CD4-positive, alpha-beta T cell treated with Interleukin-17A for 4 hours (primary cell): ENCODE results near the gene SEPTIN2.
"Not testable (repeated sequence)": the region's sequence is repeated elsewhere in the genome, so short reads cannot be mapped to it uniquely, and the experiment has no call there.

Source experiments
- DNase-seq: peaks from one replicate; pipeline ENCODE4 v3.0.0-alpha.2; 2020; ENCODE audit warnings: mixed read lengths

The SEPTIN2 gene

DNA sequence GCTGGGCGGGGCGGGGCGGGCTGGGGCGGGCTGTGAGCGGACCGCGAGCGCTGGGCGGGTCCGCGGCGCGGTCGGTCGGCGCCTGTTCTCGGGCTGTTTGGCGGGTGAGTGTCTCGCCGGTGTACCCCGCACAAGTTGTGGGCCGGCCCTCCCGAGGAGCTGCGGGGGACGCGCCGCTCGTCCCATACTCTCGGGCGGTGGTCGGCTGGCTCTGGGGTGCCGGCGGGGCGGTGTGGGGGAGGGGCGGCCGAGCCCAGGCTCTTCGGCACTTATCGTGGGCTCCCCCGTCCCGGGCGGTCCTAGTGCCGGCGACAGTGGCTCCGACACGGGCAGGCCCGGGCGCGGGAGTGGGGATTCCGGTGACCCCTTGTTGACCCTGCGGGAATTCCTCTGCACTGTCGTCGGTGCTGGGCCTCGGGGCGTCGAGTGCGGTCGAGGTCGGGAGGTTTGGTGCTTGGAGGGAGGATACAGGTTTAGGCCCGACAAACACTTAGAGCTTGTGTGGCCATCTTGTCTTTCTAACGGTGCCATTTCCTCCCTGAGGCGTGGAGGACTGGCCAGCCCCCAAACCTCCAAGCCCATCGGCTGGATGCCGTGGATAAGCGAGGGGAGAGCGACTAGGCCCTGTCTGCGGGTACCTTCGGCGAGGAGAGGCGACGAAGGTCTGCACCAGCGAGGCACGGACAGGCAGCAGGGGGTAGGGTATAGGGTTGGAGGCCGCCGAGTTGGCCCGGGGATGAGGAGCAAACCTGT, at the start of gene SEPTIN2:
TSS of gene SEPTIN2 (plus strand) at position 47 of the 753 bp plus-strand sequence. CDS start 8,308 bp downstream, outside the sequence.
- DNase-seq = peak; percentile 80

DNA sequence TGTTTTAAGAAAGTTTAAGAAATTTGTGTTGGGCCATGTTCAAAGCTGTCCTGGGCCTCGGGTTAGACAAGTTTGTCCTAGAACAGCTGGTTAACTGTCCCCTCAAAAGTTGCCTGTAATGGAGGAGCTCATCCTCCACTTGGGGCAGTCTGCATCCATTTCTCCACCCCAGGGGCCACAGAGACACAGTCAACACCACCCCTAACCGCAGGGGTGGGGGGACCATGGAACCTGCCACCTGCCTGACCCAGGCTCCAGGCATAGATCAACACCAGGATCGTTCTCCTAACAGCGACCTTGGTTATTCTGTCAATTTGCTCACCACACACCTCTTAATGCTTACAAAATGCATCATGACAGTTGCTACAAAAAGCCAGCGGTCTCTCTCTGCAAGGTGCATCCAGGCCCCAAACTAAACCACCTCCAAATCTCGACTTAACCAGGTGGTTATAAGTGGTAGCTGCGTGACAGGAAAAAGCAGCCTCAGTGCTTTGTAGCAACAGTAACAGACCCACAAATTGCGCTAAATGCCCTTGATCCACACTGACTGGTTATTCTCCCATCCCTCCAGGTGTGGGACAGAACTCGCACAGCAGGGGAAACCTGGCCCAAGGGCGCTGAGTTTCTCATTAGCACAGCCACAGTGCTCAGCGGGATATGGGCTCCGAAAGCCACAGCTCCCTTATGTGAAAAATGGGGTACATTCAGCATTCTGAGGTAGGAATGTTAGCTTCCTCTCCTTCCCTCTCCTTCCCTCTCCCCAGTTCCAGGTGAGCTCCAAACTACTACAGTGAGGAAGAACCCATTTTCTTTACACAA, 48.3 kb upstream of the SEPTIN2 start:
- DNase-seq = no peak

DNA sequence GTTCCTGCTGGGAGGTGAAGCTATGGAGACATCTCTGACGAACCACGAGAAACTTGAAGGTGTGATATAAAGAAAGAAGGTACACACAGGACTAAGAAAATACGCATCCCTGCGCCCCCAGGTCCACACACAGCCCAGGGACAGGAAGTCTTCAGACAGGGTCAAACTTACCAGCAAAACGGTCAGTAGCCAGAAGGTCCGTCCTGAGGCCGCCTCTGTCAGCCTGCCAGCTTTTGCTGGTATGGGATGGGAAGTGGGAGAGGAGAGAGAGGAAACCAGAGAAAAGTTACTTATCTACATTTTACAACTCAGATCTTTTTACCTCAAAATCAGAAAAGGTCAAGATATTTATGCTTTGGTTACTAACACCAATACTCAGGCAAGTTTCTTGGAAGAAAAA, 47.4 kb upstream of the SEPTIN2 start:
- no peak for DNase-seq

GRCh38 chr2:241268716-241269445, 46.8 kb upstream of the SEPTIN2 start:
- DNase-seq = no peak

DNA sequence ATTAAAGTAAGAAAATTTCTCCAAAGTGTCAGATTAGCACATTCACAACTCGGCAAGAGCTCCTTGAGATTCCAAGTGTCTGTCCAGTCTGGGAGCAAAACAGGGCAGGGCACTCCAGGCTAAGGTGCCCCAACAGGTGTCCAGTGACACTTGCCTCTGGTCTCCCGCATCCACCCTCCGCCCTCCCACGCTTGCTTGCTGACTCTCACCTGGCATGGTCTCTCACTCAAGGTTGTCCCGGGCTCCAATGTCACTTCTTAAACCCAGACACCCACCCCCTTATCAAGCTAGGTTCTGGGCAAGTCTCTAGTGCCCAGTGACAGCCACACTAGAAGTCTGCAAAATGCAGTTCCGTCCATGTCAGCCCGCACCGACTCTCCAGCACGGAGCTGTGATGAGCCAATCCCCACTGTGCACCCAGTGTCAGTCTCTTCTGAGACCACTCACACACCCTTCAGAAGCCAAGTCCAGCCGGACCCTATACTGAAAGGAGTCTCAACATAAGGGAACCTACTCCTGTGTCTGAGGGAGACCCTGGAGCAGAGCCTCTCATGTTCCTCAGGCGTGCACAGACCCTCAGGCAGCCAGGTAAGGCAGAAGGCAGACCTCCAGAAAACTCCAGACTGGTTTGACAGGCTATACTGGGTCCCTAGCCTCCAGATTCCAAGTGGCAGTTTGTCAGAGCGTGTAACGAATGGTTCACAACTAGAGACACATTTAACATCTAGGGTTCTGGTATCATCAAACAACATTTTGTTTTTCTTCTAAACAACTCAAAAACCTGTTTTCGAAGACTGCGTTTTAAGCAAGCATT, 45.8 kb upstream of the SEPTIN2 start:
- DNase-seq = no peak

GRCh38 chr2:241270531-241270930, 45.2 kb upstream of the SEPTIN2 start:
- DNase-seq = no peak

GRCh38 chr2:241271706-241272302, 43.9 kb upstream of the SEPTIN2 start:
- DNase-seq = peak; percentile 73

DNA sequence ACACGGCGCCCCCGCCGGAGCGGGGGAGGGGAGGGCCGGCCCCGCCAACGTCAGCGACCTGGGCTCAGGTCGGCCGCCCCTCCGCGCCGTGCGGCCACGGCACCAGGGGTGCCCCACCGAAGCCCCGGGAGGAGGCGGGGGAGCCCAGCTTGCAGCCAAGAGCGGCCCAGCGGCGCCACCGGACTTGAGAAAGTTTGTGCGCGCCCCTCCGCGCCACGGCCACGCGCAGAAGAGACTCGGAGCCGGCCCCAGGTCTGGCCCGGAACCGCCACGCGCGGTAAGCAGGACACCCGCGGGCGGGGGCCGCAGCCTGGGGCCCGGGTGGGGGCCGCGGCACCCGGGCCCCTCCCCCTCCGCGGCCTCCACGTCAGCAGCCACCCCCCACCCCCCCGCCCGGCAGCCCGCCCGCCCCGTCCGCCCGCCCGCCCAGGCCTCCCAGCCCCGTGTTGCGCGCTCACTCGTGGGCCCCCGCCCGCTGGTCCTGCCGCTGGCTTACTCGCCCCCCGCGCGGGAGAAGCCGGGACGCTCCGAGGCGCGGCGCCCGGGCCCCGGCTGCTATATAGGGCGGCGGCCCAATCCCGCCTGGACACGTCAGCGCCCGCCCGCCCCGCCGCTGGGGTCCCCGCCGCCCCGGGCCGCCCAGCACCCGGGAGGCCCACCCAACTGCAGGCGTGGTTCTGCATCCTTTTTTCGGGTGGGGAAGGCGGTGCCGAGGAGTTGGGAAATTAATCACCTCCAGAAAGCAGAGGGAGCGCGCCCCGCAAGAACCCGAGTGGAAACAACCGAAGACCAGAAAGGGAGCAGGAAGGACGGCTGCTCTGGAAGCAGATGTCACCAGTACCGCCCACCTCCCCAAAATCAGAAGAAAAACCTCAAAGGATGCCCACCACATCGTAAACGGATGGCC, 43.2 kb upstream of the SEPTIN2 start:
- peak; percentile 70 for DNase-seq

DNA sequence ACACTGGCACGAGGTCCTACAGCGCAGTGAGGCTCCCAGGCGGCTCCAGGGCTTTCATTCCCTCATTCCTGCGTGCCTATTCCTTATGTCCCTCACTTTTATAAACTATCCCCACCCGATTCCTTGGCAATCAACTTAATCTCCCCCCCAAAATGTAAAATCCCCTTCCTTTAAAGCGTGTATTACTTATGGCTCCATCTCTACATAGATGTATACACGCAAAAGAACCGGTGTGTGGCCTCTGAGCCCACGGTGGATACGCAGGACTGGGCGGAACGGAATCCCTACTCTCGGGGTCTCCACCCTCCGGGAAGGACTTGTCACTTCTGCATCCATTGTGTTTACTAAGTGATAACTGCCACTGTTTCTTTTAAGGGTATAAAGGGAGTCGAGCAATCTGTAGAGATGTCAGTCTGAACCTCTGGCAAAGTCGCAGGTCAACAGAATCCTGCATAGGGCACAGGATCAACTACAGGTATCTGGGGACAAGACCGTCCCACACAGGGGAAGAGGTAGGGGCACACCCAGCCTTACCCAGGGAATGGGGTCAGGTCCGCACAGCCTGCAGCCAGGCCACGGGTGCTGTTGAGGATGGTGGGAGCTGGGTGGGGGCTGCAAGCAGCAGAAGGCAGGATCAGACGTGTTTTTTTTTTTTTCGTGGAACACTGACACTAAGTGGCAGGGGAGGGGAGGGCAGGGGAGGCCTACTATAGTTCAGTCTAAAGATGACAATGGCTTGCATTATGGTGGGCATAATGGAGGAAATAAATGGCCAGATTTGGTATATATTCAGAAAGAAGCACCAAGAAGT, 42.3 kb upstream of the SEPTIN2 start:
- no peak for DNase-seq

DNA sequence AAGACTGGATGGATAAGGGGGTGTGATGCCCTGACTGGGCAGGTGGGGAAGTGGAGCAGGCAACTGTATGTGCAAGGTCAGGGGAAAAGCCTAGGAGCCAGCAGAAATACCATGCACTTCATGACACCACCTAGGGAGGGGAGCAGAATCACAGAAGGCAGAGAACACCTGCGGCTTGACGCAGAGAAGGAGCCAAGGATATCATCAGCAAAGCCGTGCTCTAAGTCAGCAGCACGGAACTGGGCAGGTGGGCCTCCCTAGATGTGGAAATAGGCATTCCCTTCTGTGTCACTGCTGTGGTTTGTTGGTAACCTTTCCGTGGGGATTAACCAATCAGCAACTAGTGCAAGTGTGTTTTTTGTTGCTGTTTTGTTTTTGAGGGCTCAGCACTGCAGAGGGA, 41.6 kb upstream of the SEPTIN2 start:
- no peak for DNase-seq

DNA sequence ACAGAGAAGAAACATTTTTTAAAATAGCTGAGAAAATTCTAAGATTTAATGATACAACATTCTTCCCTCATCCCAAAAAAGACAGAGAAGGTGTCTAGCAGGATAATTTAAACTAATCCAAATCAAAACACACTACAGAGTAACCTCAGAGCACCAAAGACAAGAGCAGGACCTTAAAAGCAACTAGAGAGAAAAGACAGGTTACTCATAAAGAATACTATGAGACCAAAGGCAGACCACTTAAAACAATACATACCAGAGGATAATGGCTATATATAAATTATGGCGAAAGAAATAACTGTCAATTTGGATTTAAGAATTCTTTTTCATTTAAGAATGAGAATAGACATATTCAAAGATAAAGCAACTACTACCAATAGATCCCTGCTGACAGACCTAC, 40.2 kb upstream of the SEPTIN2 start:
- no peak for DNase-seq

GRCh38 chr2:241275910-241276309, 39.8 kb upstream of the SEPTIN2 start:
- DNase-seq = no peak

- DNase-seq = not testable (repeated sequence)
Measured at GRCh38 chr2:241278306-241278705, 37.4 kb upstream of the SEPTIN2 start.

DNA sequence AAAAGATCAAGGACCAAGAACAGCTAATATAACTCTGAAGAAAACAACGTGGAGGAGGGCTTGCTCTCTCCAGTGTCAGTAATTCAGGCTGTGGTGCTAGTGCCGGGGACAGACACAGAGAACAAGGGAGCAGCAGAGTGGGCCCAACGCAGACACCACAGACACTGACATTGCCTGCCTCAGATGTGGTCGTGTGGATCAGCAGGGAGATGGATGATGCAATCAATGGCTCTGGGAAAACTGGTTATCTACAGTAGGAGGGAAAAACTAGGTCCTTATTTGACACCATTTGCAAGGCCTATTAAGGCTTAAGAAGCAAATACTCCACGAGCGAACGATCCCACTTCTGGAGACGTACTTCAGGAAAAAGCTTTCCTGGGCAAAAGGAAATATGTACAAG, 36.3 kb upstream of the SEPTIN2 start:
- no peak for DNase-seq

GRCh38 chr2:241279828-241280227, 35.9 kb upstream of the SEPTIN2 start:
- no peak for DNase-seq

- DNase-seq = no peak
Measured at GRCh38 chr2:241280291-241280690, 35.4 kb upstream of the SEPTIN2 start.

DNA sequence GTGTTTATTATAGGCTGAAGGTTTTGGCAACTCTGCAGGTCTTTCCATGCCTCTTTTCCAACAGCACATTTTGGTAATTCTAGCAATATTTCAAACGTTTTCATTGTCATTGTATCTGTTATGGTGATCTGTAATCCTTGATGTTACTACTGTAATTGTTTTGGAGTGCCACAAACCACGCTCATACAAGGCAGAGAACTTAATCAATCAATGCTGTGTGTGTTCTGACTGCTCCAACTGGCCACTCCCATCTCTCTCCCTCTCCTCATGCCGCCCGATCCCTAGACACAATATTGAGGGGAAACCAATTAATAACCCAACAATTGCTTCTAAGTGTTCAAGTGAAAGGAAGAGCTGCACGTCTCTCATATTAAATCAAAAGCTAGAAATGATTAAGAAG, 33.2 kb upstream of the SEPTIN2 start:
- no peak for DNase-seq

DNA sequence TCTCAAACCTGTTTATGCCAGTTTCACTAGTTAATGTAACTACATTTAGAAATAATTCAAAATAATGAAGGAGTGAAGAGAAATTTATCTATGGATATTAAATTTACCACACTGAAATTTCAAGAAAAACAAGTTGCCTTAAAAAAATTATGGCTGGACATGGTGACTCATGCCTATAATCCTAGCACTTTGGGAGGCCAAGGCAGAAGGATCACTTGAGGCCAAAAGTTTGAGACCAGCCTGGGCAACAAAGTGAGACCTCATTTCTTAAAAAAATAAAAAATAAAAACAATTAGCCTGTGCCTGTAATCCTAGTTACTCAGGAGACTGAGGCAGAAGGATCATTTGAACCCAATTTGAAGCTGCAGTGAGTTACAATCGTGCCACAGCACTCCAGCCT, 30.1 kb upstream of the SEPTIN2 start:
- no peak for DNase-seq

- DNase-seq = no peak
Measured at GRCh38 chr2:241286348-241287090, 29.2 kb upstream of the SEPTIN2 start.
